ENCODE data around the gene SLC25A26. TPM values are rescaled to one million over a fixed set of nuclear protein-coding genes. Genes with fewer than 3 reads are reported as not detected.

The SLC25A26 gene
- total and polyA plus RNA-seq, 2 donors (not counting 1 experiment from before 2014, with no cell fraction given), result 14.2 to 29.0 TPM

DNA sequence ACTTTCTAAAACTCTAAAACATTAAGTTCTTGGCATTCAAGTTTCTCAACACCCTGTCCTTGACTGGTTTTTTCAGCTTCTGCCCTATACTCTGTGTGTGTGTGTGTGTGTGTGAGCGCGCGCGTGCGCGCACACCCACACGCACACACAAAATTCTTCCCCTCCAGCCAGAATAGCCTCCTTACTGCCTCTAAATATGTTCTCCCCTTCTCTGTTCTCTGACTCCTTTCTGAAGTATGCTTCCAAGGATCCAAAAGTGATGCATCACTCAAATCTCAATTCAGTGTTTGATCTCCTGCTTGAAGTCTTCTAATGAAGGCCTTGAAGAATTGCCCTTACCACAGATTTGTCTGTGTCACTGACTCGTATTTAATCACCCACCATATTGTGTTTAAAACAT is 129.8 kb downstream of the SLC25A26 start:
- H3K4me2 ChIP-seq (ENCODE audit: extremely low read depth, insufficient read depth, low read length), result no peak overlapping the region
- no peak overlapping the region for H2AFZ ChIP-seq (ENCODE audit: low read length)
- no peaks in the 10 kb centered on the region for H4K20me1 ChIP-seq (ENCODE audit: control insufficient read depth, extremely low read depth, insufficient read depth, low read length)
- no peak overlapping the region for H3K27ac ChIP-seq (ENCODE audit: insufficient read depth, low read length)
- H3K4me3 ChIP-seq (replicated peaks in 1 of 4; ENCODE audit: control extremely low read depth in 1 of 4, insufficient read depth in 1 of 4, low read depth in 3 of 4, low read length in 4 of 4), result no peak overlapping the region
- H3K79me2 ChIP-seq (ENCODE audit: control insufficient read depth, insufficient read depth, low read length), result no peaks in the 10 kb centered on the region
- H3K9ac ChIP-seq (ENCODE audit: insufficient read depth, low read length), result no peak overlapping the region
- no peaks in the 10 kb centered on the region for H3K4me1 ChIP-seq (ENCODE audit: control insufficient read depth, extremely low read depth, insufficient read depth, low read length)
- H3K9me3 ChIP-seq (ENCODE audit: control insufficient read depth, insufficient read depth, low read depth, low read length), result no peaks in the 10 kb centered on the region
- H3K36me3 ChIP-seq (ENCODE audit: control insufficient read depth, insufficient read depth, low read length), result no peaks in the 10 kb centered on the region
- no peaks in the 10 kb centered on the region for H3K27me3 ChIP-seq (ENCODE audit: control insufficient read depth, insufficient read depth, low read length)
- DNase-seq (ENCODE audit: low read depth in 2 of 2), result peak in 1 of 2 donors; percentile 73
- no peak for TF ChIP-seq EZH2 (IDR thresholded peaks at IDR 0.05; ENCODE audit: low read length, missing control alignments)
- TF ChIP-seq, protein P1, sequence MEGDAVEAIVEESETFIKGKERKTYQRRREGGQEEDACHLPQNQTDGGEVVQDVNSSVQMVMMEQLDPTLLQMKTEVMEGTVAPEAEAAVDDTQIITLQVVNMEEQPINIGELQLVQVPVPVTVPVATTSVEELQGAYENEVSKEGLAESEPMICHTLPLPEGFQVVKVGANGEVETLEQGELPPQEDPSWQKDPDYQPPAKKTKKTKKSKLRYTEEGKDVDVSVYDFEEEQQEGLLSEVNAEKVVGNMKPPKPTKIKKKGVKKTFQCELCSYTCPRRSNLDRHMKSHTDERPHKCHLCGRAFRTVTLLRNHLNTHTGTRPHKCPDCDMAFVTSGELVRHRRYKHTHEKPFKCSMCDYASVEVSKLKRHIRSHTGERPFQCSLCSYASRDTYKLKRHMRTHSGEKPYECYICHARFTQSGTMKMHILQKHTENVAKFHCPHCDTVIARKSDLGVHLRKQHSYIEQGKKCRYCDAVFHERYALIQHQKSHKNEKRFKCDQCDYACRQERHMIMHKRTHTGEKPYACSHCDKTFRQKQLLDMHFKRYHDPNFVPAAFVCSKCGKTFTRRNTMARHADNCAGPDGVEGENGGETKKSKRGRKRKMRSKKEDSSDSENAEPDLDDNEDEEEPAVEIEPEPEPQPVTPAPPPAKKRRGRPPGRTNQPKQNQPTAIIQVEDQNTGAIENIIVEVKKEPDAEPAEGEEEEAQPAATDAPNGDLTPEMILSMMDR (conservative IDR thresholded peaks at IDR 0.05 in 1 of 2, IDR thresholded peaks at IDR 0.05 in 1 of 2; ENCODE audit: low read depth in 1 of 2, low read length in 2 of 2), result no peak

DNA sequence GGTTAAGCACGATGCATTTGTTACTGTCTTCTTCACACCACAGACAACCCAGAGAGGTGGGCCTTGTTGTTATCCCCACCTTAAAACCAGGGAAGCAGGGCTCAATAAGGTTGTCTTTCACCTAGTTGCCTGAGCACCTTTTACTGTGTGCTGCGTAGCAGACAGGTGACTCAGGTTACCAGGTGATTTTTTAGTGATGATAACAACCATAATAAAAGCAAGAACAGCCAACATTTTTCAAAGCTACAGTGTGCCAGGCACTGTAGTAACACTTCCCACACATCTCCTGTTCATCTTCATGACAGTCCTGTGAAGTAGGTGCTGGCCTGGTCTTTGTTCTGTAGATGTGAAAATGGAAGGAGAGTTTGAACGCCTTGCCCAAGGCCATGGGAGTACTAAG is 132.2 kb downstream of the SLC25A26 start:
- no peak overlapping the region for H3K4me3 ChIP-seq (replicated peaks in 1 of 4; ENCODE audit: control extremely low read depth in 1 of 4, insufficient read depth in 1 of 4, low read depth in 3 of 4, low read length in 4 of 4)
- H3K27me3 ChIP-seq (ENCODE audit: control insufficient read depth, insufficient read depth, low read length), result no peaks in the 10 kb centered on the region
- H3K9me3 ChIP-seq (ENCODE audit: control insufficient read depth, insufficient read depth, low read depth, low read length), result no peaks in the 10 kb centered on the region
- no peaks in the 10 kb centered on the region for H3K4me1 ChIP-seq (ENCODE audit: control insufficient read depth, extremely low read depth, insufficient read depth, low read length)
- no peak overlapping the region for H3K4me2 ChIP-seq (ENCODE audit: extremely low read depth, insufficient read depth, low read length)
- TF ChIP-seq, protein P1 (conservative IDR thresholded peaks at IDR 0.05 in 1 of 2, IDR thresholded peaks at IDR 0.05 in 1 of 2; ENCODE audit: low read depth in 1 of 2, low read length in 2 of 2), result no peak
- TF ChIP-seq EZH2 (IDR thresholded peaks at IDR 0.05; ENCODE audit: low read length, missing control alignments), result no peak
- H3K9ac ChIP-seq (ENCODE audit: insufficient read depth, low read length), result no peak overlapping the region
- H4K20me1 ChIP-seq (ENCODE audit: control insufficient read depth, extremely low read depth, insufficient read depth, low read length), result no peaks in the 10 kb centered on the region
- no peak overlapping the region for H3K27ac ChIP-seq (ENCODE audit: insufficient read depth, low read length)
- no peaks in the 10 kb centered on the region for H3K79me2 ChIP-seq (ENCODE audit: control insufficient read depth, insufficient read depth, low read length)
- DNase-seq (ENCODE audit: low read depth in 2 of 2), result no peak
- H3K36me3 ChIP-seq (ENCODE audit: control insufficient read depth, insufficient read depth, low read length), result no peaks in the 10 kb centered on the region
- H2AFZ ChIP-seq (ENCODE audit: low read length), result no peak overlapping the region

DNA sequence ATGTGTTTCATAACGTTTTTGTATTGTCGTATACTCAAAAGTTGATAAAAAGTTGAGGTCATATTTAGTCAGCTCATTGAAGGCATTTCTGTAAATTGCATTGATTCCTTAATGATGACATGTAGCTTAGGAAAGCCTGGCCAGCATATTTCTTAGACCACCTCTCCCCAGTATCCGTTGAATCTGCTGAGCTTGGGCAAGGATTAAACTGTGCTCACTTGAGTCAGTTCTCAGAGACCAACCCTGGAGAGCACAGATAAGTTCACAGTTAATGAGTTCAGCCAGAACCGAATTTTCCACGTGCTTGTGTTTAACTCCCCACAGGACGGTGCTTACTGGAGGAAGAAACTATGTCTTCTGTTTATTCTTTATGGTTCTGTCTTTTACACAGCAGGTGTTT is 132.7 kb downstream of the SLC25A26 start:
- DNase-seq (ENCODE audit: low read depth in 2 of 2), result peak; percentile 34 to 90
- no peak for TF ChIP-seq EZH2 (IDR thresholded peaks at IDR 0.05; ENCODE audit: low read length, missing control alignments)
- TF ChIP-seq, protein P1 (conservative IDR thresholded peaks at IDR 0.05 in 1 of 2, IDR thresholded peaks at IDR 0.05 in 1 of 2; ENCODE audit: low read depth in 1 of 2, low read length in 2 of 2), result no peak

More for the DNA sequence above, 132.7 kb downstream of the SLC25A26 start:
- no peaks in the 10 kb centered on the region for H3K9me3 ChIP-seq (ENCODE audit: control insufficient read depth, insufficient read depth, low read depth, low read length)
- no peaks in the 10 kb centered on the region for H4K20me1 ChIP-seq (ENCODE audit: control insufficient read depth, extremely low read depth, insufficient read depth, low read length)
- H3K79me2 ChIP-seq (ENCODE audit: control insufficient read depth, insufficient read depth, low read length), result no peaks in the 10 kb centered on the region
- no peak overlapping the region for H3K4me3 ChIP-seq (replicated peaks in 1 of 4; ENCODE audit: control extremely low read depth in 1 of 4, insufficient read depth in 1 of 4, low read depth in 3 of 4, low read length in 4 of 4)
- H3K27ac ChIP-seq (ENCODE audit: insufficient read depth, low read length), result no peak overlapping the region
- H3K36me3 ChIP-seq (ENCODE audit: control insufficient read depth, insufficient read depth, low read length), result no peaks in the 10 kb centered on the region
- no peak overlapping the region for H3K9ac ChIP-seq (ENCODE audit: insufficient read depth, low read length)
- H3K27me3 ChIP-seq (ENCODE audit: control insufficient read depth, insufficient read depth, low read length), result no peaks in the 10 kb centered on the region
- H3K4me1 ChIP-seq (ENCODE audit: control insufficient read depth, extremely low read depth, insufficient read depth, low read length), result no peaks in the 10 kb centered on the region
- H3K4me2 ChIP-seq (ENCODE audit: extremely low read depth, insufficient read depth, low read length), result no peak overlapping the region
- H2AFZ ChIP-seq (ENCODE audit: low read length), result no peak overlapping the region
